Body of pancreas (tissue), 4 donors: Measurements from ENCODE around the gene CGNL1. TPM values are rescaled to one million over a fixed set of nuclear protein-coding genes. Genes with fewer than 3 reads are reported as not detected.

Experiments used
- ATAC-seq: fragments of 150-250 bp; one replicate; pipeline ENCODE4 v1.9.1; 2016
- DNase-seq, 4 donors: peaks; one replicate each; pipeline ENCODE4 v3.0.0-alpha.2; 2019
- H3K27ac ChIP-seq, 4 donors: fragments of 200-600 bp; sonication (generic); 1 replicate in 3 of 4; 2 replicates in 1 of 4; pipeline versions ENCODE4 v1.5.1 to v1.6.1; 2016 to 2019; ENCODE audit warnings: mild to moderate bottlenecking in 1 of 4, mixed read lengths in 1 of 4, moderate library complexity in 1 of 4
- H3K27me3 ChIP-seq, 2 donors: fragments of 200-600 bp; sonication (generic); one replicate each; pipeline ENCODE4 v1.6.0; 2016; ENCODE audit warnings: mild to moderate bottlenecking in 1 of 2
- H3K36me3 ChIP-seq, 2 donors: fragments of 200-600 bp; sonication (generic); replicated peaks in 1 of 2; 2 replicates each; pipeline ENCODE4 v1.5.1; 2016; ENCODE audit warnings: low read depth in 2 of 2; ENCODE audit not compliant: insufficient read depth in 1 of 2
- H3K4me1 ChIP-seq: fragments of 200-600 bp; sonication (generic); one replicate; pipeline ENCODE4 v1.6.0; 2016
- H3K4me3 ChIP-seq, 2 donors: fragments of 200-600 bp; sonication (generic); 1 replicate in 1 of 2; 2 replicates in 1 of 2; pipeline ENCODE4 v1.5.1; 2016 to 2019
- H3K9me3 ChIP-seq, 3 donors: fragments of 200-600 bp; sonication (generic); 1 replicate in 2 of 3; 2 replicates in 1 of 3; pipeline ENCODE4 v1.5.1; 2016
- CTCF ChIP-seq, 7 experiments: fragments of 450-650 bp in 4 of 7; fragments of 200-600 bp in 3 of 7; sonication (generic) in 3 of 7; IDR thresholded peaks; one replicate each; pipeline ENCODE4 v1.5.1; 2016 to 2019; ENCODE audit warnings: antibody characterized with exemption in 7 of 7
- POLR2A ChIP-seq, 3 donors: fragments of 450-650 bp; IDR thresholded peaks; one replicate each; pipeline ENCODE4 v1.6.1; 2016; ENCODE audit warnings: antibody characterized with exemption in 3 of 3, mild to moderate bottlenecking in 2 of 3
- WGBS, 2 donors: methylation state at CpG; one replicate each; pipeline ENCODE4 v1.1.5; 2017; 5-methylcytosine and 5-hydroxymethylcytosine counted together
- intact Hi-C: fragments of 100-400 bp; cut with DNase I; formaldehyde crosslinking; loops from one replicate; pipeline ENCODE4 v1.15.1; 2023
- total RNA-seq, 2 donors: library from RNA; depleted of rRNA; stranded (reverse); fragments of >200 nt; gene quantifications; one replicate each; pipeline ENCODE4 v1.1.0, GENCODE V29; 2016

Gene CGNL1
- total RNA-seq, 2 donors from 2014 or later, result 24.7 to 30.6 TPM

- intact Hi-C loops, result no loop called here
- H3K9me3 ChIP-seq, result no peaks in the 10 kb centered on the region
- no peak overlapping the region for H3K27ac ChIP-seq
- 79 to 93% methylated on average over 13 of the region's 13 CpGs for WGBS, 2 donors
- ATAC-seq (no peak), DNase-seq (no peak)
- TF ChIP-seq CTCF (IDR thresholded peaks at IDR 0.05) (no peak), POLR2A (IDR thresholded peaks at IDR 0.05) (no peak)
- H3K27me3 ChIP-seq, result no peaks in the 10 kb centered on the region
- no peak overlapping the region for H3K4me3 ChIP-seq
- peaks cover 9% of the 10 kb centered on the region for H3K4me1 ChIP-seq
- H3K36me3 ChIP-seq, result no peaks in the 10 kb centered on the region
Measured at GRCh38 chr15:57329582-57330367, 46.5 kb upstream of the CGNL1 start.

- 70 to 77% methylated on average over 14 of the region's 14 CpGs for WGBS, 2 donors
- H3K36me3 ChIP-seq, result no peaks in the 10 kb centered on the region
- no peak overlapping the region for H3K4me3 ChIP-seq
- intact Hi-C loops, result no loop called here
- H3K27me3 ChIP-seq, result no peaks in the 10 kb centered on the region
- ATAC-seq (no peak), DNase-seq (no peak)
- no peaks in the 10 kb centered on the region for H3K9me3 ChIP-seq
- TF ChIP-seq CTCF (IDR thresholded peaks at IDR 0.05) (no peak), POLR2A (IDR thresholded peaks at IDR 0.05) (no peak)
- no peak overlapping the region for H3K27ac ChIP-seq
- H3K4me1 ChIP-seq, result peaks cover 9% of the 10 kb centered on the region
Measured at GRCh38 chr15:57330619-57331340, 45.5 kb upstream of the CGNL1 start.

- no peak overlapping the region for H3K27ac ChIP-seq
- H3K9me3 ChIP-seq, result no peaks in the 10 kb centered on the region
- DNase-seq (no peak), ATAC-seq (no peak)
- 86 to 89% methylated on average over 6 to 8 of the region's 8 CpGs for WGBS, 2 donors
- no peak overlapping the region for H3K4me3 ChIP-seq
- no peaks in the 10 kb centered on the region for H3K36me3 ChIP-seq
- intact Hi-C loops, result no loop called here
- no peaks in the 10 kb centered on the region for H3K27me3 ChIP-seq
- TF ChIP-seq CTCF (IDR thresholded peaks at IDR 0.05) (no peak), POLR2A (IDR thresholded peaks at IDR 0.05) (no peak)
- peaks cover 4% of the 10 kb centered on the region for H3K4me1 ChIP-seq
Measured at GRCh38 chr15:57332326-57332725, 44.0 kb upstream of the CGNL1 start.

- Histone ChIP-seq H3K9me3 (no peaks in the 10 kb centered on the region), H3K27me3 (no peaks in the 10 kb centered on the region), H3K27ac (no peak overlapping the region), H3K4me3 (no peak overlapping the region), H3K4me1 (no peaks in the 10 kb centered on the region), H3K36me3 (no peaks in the 10 kb centered on the region)
- no peak for DNase-seq
- no peak for ATAC-seq
- intact Hi-C loops, result no loop called here
- TF ChIP-seq CTCF (IDR thresholded peaks at IDR 0.05) (no peak), POLR2A (IDR thresholded peaks at IDR 0.05) (no peak)
- 78 to 80% methylated on average over 4 of the region's 4 CpGs for WGBS, 2 donors
Measured at GRCh38 chr15:57333487-57333886, 42.8 kb upstream of the CGNL1 start.
